ENCODE results near the gene CASZ1. TPM values are rescaled to one million over a fixed set of nuclear protein-coding genes. Genes with fewer than 3 reads are reported as not detected.

The CASZ1 gene
- polyA plus RNA-seq, 1 donor: 16.2 TPM

DNA sequence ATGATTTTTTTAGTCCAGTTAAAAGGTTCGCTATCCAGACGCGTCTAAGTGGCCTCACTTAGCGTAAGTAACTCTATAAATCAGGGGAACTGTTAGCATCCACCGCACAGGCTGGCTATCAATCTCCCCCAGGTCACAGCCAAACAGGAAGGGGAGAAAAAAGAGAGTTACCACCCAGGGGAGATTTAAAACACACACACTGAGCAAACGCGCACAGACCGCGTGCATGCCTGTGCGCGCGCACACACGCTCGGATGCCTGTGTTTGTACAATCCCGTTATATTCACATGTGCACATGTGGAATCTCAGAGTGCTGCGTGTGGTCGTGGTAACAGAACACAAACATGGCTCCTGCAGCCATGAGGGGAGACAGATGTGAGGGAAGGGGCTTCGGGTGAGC, 125.4 kb downstream of the CASZ1 start:
- no peaks in the 10 kb centered on the region for H3K36me3 ChIP-seq (ENCODE audit: control insufficient read depth, insufficient read depth, low read length)
- H3K4me1 ChIP-seq (ENCODE audit: control insufficient read depth, insufficient read depth, low read length): peaks cover 63% of the 10 kb centered on the region
- H3K9me3 ChIP-seq (ENCODE audit: control insufficient read depth, low read depth, low read length): no peaks in the 10 kb centered on the region

DNA sequence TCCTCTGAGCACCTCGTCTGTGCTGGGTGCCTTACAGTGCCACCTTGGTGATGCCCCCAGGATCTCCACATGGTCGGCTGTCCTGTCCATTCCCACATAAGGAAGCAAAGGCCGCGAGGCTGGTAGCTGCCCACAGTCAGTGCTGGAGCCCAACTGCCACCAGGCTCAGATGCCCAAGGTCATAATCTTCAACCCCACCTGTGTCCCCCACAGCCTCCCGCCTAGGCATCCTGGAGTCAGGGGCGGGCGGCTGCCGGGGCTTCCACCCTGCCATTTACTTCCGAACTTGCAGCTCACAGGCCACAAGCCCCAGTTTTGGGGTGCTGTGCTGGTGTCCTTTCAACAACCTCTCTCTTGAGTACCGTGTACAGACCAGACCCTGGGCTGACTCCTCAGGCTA, 126.3 kb downstream of the CASZ1 start:
- peaks cover 5% of the 10 kb centered on the region for H3K27me3 ChIP-seq (ENCODE audit: control insufficient read depth, insufficient read depth, low read length)
- peaks cover 54% of the 10 kb centered on the region for H3K4me1 ChIP-seq (ENCODE audit: control insufficient read depth, insufficient read depth, low read length)
- no CpG with 5 or more reads among the region's 10 CpGs for WGBS (ENCODE audit: insufficient coverage, low lambda C conversion rate)
- H3K27ac ChIP-seq (ENCODE audit: low read length): peak overlapping the region; percentile 17
- peaks cover 2% of the 10 kb centered on the region for H3K36me3 ChIP-seq (ENCODE audit: control insufficient read depth, insufficient read depth, low read length)
- no peak for DNase-seq
- H3K9me3 ChIP-seq (ENCODE audit: control insufficient read depth, low read depth, low read length): no peaks in the 10 kb centered on the region
- H3K4me3 ChIP-seq (ENCODE audit: low read length): no peak overlapping the region

More for the DNA sequence above, 125.4 kb downstream of the CASZ1 start:
- peaks cover 5% of the 10 kb centered on the region for H3K27me3 ChIP-seq (ENCODE audit: control insufficient read depth, insufficient read depth, low read length)
- DNase-seq: no peak
- H3K27ac ChIP-seq (ENCODE audit: low read length): peak overlapping the region; percentile 54
- H3K4me3 ChIP-seq (ENCODE audit: low read length): no peak overlapping the region
- WGBS (ENCODE audit: insufficient coverage, low lambda C conversion rate): no CpG with 5 or more reads among the region's 18 CpGs

DNA sequence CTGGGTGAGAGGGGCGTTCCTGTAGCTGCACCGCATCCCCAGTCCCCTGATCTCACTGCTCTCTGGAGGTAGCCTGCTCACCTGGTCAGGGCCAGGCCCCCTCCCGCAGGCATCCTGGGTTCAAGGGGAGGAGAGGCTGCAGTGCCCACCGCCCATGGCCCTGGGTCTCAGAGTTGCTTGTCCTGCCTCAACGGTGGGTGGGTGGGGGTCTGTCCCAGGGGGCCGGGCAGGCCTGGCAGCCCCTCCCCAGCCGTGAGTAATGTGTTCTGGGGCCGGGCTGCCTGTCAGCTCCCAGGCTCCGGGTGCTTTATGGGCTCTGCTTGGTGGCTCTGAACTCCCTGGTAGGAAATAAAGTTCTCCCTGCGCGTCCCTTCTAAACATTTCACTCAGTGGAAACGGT, 126.9 kb downstream of the CASZ1 start:
- H3K36me3 ChIP-seq (ENCODE audit: control insufficient read depth, insufficient read depth, low read length): peaks cover 7% of the 10 kb centered on the region
- no peak for DNase-seq
- WGBS (ENCODE audit: insufficient coverage, low lambda C conversion rate): no CpG with 5 or more reads among the region's 12 CpGs
- H3K27ac ChIP-seq (ENCODE audit: low read length): no peak overlapping the region
- no peak overlapping the region for H3K4me3 ChIP-seq (ENCODE audit: low read length)
- H3K9me3 ChIP-seq (ENCODE audit: control insufficient read depth, low read depth, low read length): no peaks in the 10 kb centered on the region
- peaks cover 5% of the 10 kb centered on the region for H3K27me3 ChIP-seq (ENCODE audit: control insufficient read depth, insufficient read depth, low read length)
- peaks cover 48% of the 10 kb centered on the region for H3K4me1 ChIP-seq (ENCODE audit: control insufficient read depth, insufficient read depth, low read length)

DNA sequence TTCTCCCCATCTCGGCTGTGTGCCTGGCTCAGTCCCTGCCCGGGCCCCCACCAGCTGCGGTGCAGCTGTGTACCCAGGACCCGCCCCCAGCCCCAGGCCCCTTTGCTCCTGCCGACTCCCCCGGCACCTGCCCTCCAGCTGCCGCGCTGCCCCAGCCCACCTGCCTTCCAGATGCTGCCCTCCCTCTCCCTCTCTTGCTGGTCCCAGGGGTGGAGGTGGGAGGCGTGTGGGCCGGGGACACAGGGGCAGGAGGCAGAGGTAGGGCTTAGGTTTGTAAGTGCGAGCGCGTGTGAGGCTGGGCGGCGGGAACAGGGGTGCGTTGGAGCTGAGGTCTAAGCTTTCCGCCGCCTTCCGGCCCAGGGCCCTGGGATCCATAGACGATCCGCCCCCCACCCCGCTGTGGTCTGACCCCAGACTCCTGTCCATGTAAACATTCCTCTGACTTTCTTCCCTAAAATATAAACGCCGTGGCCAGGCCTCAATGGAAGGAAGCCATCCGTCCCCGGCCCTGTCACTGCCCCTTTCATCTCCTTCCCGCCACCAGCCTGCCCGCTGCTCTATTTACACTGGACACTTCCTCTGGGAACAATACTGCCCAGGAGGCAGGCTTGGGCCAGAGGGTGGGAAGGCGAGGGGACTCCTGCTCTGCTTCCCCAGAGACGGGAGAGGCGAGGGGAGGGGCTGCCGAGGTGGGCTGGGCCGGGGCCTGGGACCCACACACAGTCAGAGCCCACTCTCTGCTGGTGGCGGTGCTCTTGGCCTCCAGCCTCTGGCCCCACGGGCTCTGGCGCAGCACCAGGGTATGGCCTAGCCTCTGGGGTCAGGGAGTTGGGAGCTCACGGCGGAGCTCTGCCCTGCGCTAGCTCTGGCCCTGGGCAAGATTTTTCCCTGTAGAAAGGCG, 128.3 kb downstream of the CASZ1 start:
- Histone ChIP-seq H3K27ac (ENCODE audit: low read length) (no peak overlapping the region), H3K9me3 (ENCODE audit: control insufficient read depth, low read depth, low read length) (no peaks in the 10 kb centered on the region), H3K27me3 (ENCODE audit: control insufficient read depth, insufficient read depth, low read length) (peaks cover 5% of the 10 kb centered on the region), H3K4me1 (ENCODE audit: control insufficient read depth, insufficient read depth, low read length) (peaks cover 51% of the 10 kb centered on the region), H3K36me3 (ENCODE audit: control insufficient read depth, insufficient read depth, low read length) (peaks cover 12% of the 10 kb centered on the region), H3K4me3 (ENCODE audit: low read length) (no peak overlapping the region)
- WGBS (ENCODE audit: insufficient coverage, low lambda C conversion rate): no CpG with 5 or more reads among the region's 40 CpGs
- DNase-seq: no peak

DNA sequence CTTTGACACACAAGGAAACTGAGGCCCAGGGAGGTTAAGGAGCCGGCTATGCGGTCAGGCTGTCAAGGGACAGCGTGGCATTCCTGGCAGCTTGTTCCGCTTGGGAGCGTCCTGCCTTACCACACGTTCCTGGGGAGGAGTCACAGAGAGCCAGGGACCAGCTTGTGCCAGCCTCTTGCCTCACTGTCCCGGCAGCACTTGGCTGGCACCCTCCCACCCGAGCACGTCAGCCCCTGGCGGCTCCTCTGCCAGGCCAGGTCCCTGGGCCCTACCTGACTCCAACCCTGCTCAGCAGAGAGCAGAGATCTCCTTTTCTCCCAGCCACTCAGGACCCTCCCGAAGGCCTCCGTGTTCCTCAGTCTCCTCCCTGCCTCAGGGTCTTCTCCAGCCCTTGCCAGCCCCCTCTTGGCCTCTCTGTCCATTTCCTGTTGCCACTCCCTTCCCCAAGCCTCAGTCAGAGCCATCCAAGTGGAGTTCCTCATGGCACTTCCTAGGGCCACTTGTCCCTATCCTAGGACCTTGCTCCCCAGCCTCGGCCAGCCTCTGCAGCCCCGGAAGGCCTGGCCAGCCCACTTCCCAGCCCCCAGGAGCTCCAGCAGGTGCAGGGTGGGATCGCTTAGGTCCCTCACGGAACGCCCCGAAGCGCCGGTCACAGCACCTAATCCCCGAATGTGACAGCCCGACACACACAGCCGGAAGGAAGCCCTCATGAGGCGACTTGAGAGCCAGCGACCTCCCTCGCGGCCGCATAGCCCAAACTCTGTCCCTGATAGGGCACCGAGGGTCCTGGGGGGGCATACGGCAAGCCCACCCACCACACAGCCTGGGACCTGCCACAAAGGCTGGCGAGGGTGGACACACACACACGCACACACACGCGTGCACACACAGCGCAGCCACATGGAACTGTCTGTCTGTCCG, 130.3 kb downstream of the CASZ1 start:
- Histone ChIP-seq H3K4me3 (ENCODE audit: low read length) (no peak overlapping the region), H3K36me3 (ENCODE audit: control insufficient read depth, insufficient read depth, low read length) (peaks cover 12% of the 10 kb centered on the region), H3K27me3 (ENCODE audit: control insufficient read depth, insufficient read depth, low read length) (no peaks in the 10 kb centered on the region), H3K4me1 (ENCODE audit: control insufficient read depth, insufficient read depth, low read length) (peaks cover 46% of the 10 kb centered on the region), H3K27ac (ENCODE audit: low read length) (no peak overlapping the region), H3K9me3 (ENCODE audit: control insufficient read depth, low read depth, low read length) (no peaks in the 10 kb centered on the region)
- no CpG with 5 or more reads among the region's 36 CpGs for WGBS (ENCODE audit: insufficient coverage, low lambda C conversion rate)
- no peak for DNase-seq

DNA sequence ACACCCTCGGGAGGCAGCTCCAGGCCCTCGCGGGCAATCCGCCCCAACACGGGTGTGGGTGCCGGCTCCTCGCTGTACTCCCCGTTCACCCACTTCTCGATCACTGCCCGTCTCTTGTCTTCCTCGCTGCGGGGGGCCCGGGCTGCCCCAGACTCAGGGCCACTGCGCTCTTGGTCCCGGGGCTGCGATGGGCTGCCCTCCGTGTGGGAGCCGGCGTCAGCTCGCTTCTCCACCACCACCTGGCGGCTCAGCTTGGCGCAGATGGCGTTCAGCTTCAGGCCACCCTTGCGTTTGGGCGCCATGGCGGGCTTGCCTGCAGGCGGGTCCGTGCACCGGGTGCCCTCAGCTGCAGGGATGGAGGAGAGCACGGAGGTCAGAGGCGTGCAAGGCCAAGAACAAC, 131.2 kb downstream of the CASZ1 start:
- Histone ChIP-seq H3K4me3 (ENCODE audit: low read length) (no peak overlapping the region), H3K36me3 (ENCODE audit: control insufficient read depth, insufficient read depth, low read length) (peaks cover 12% of the 10 kb centered on the region), H3K27ac (ENCODE audit: low read length) (no peak overlapping the region), H3K9me3 (ENCODE audit: control insufficient read depth, low read depth, low read length) (no peaks in the 10 kb centered on the region), H3K4me1 (ENCODE audit: control insufficient read depth, insufficient read depth, low read length) (peaks cover 43% of the 10 kb centered on the region), H3K27me3 (ENCODE audit: control insufficient read depth, insufficient read depth, low read length) (no peaks in the 10 kb centered on the region)
- DNase-seq: no peak
- no CpG with 5 or more reads among the region's 31 CpGs for WGBS (ENCODE audit: insufficient coverage, low lambda C conversion rate)

DNA sequence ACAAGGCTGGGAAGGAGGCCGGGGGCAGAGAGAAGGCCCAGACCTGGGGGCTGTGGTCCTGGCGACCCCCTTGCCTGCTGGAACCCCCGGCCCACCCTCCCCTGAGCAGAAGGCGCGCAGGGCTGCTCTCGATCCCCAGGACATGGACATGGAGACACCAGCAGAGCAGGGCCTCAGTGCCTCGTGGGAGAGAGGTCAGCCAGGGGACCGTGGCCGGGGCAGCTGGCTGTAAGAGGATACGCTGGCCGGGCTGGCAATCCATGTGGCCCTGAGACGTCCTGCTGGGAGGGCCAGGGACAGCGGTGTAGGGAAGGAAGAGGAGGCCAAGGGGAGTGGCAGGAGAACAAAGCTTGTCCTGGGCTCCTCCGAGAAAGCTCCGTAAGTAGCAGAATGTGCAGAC, 132.2 kb downstream of the CASZ1 start:
- Histone ChIP-seq H3K4me3 (ENCODE audit: low read length) (no peak overlapping the region), H3K4me1 (ENCODE audit: control insufficient read depth, insufficient read depth, low read length) (peaks cover 43% of the 10 kb centered on the region), H3K9me3 (ENCODE audit: control insufficient read depth, low read depth, low read length) (no peaks in the 10 kb centered on the region), H3K36me3 (ENCODE audit: control insufficient read depth, insufficient read depth, low read length) (peaks cover 19% of the 10 kb centered on the region), H3K27ac (ENCODE audit: low read length) (no peak overlapping the region), H3K27me3 (ENCODE audit: control insufficient read depth, insufficient read depth, low read length) (no peaks in the 10 kb centered on the region)
- WGBS (ENCODE audit: insufficient coverage, low lambda C conversion rate): no CpG with 5 or more reads among the region's 15 CpGs
- DNase-seq: no peak

DNA sequence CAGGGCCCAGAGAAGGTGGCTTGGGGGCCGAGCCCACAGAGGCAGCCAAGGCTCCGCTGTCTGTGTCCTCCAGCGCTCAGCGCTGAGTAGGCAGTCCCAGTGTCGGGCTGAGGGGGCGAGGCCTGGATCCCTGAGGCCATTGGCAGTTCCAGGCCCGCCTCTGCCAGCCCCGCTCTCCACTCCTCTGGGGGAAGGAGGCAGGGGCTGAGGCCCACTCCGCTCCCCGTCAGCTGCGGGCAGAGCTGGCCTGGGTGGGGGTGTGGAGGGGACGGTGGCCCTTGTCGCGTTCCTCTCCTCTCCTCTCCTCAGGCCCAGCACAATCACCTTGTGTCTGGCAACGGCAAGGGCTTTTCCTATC, 132.8 kb downstream of the CASZ1 start:
- no CpG with 5 or more reads among the region's 15 CpGs for WGBS (ENCODE audit: insufficient coverage, low lambda C conversion rate)
- H3K4me3 ChIP-seq (ENCODE audit: low read length): no peak overlapping the region

DNA sequence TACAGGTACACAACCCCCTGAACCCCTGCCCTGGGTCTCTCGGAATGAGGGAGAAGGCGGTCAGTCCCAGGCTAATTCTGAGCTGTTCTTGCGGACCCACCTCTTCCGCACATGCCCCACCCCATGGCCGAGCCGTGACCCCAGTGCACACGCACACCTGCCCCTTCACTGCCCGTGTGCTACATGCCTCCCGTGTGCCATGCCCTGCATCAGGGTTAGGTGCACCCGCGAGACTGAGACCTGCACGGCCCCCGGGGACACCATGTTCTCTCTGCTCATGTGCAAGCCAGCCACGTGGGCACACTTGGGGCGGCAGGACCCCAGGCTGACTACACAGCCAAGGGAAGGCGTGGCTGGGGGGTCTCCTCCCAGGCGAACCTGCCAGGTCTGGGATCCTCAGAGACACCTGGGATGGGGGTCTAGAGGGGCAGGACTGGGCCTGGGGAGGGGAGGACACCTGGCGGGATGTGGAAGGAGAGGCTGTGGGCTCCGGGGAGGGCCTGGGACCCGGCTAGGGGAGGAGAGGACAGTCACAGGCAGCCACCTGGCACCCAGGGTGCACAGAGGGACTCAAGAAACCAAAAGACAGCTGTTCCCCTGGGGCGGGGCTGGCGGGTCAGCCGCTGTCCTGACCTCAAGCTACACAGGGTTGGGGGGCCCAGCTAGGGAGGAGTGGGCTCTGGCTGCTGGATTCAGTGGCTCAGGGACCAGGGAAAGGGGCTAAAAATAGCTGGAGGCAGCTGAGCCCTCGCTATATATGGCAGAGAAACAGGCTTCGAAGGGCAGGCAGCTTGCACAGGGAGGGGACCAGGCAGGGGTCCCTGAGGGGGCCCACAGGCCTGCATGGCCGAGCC, 133.4 kb downstream of the CASZ1 start:
- no peak overlapping the region for H3K4me3 ChIP-seq (ENCODE audit: low read length)
- no peak overlapping the region for H3K27ac ChIP-seq (ENCODE audit: low read length)
- H3K4me1 ChIP-seq (ENCODE audit: control insufficient read depth, insufficient read depth, low read length): peaks cover 34% of the 10 kb centered on the region
- WGBS (ENCODE audit: insufficient coverage, low lambda C conversion rate): no CpG with 5 or more reads among the region's 26 CpGs
- H3K9me3 ChIP-seq (ENCODE audit: control insufficient read depth, low read depth, low read length): no peaks in the 10 kb centered on the region
- H3K27me3 ChIP-seq (ENCODE audit: control insufficient read depth, insufficient read depth, low read length): no peaks in the 10 kb centered on the region
- H3K36me3 ChIP-seq (ENCODE audit: control insufficient read depth, insufficient read depth, low read length): peaks cover 31% of the 10 kb centered on the region
- DNase-seq: no peak

More for the DNA sequence above, 132.8 kb downstream of the CASZ1 start:
- peak in 1 of 2 donors; percentile 60 for DNase-seq
- H3K4me1 ChIP-seq (ENCODE audit: control insufficient read depth, insufficient read depth, low read length): peaks cover 40% of the 10 kb centered on the region
- H3K36me3 ChIP-seq (ENCODE audit: control insufficient read depth, insufficient read depth, low read length): peaks cover 25% of the 10 kb centered on the region
- H3K27me3 ChIP-seq (ENCODE audit: control insufficient read depth, insufficient read depth, low read length): no peaks in the 10 kb centered on the region
- H3K27ac ChIP-seq (ENCODE audit: low read length): no peak overlapping the region
- H3K9me3 ChIP-seq (ENCODE audit: control insufficient read depth, low read depth, low read length): no peaks in the 10 kb centered on the region

All from large intestine (tissue), 3 donors.